K562 (cell line): Measurements from ENCODE around the gene IDUA. TPM values are rescaled to one million over a fixed set of nuclear protein-coding genes. Genes with fewer than 3 reads are reported as not detected.

Experiments used
- BRF1 ChIP-seq: IDR thresholded peaks from 3 replicates; pipeline ENCODE4 v1.6.1; 2011; ENCODE audit warnings: borderline replicate concordance, mild to moderate bottlenecking; ENCODE audit not compliant: insufficient read length; ENCODE audit errors: extremely low read depth
- C11orf30 ChIP-seq: fragments of 450-650 bp; IDR thresholded peaks from 2 replicates; pipeline ENCODE4 v1.6.1; 2016; ENCODE audit warnings: low read depth, mild to moderate bottlenecking
- CCAR2 ChIP-seq: fragments of 200-400 bp; formaldehyde crosslinking; IDR thresholded peaks from 2 replicates; pipeline ENCODE4 v1.6.1; 2017; ENCODE audit warnings: mild to moderate bottlenecking, low read depth, low read length
- CEBPG ChIP-seq, 3 experiments: fragments of 200-800 bp in 1 of 3; sonication (Bioruptor generic) in 1 of 3; sonication (generic) in 1 of 3; formaldehyde crosslinking in 1 of 3; IDR thresholded peaks in 2 of 3; conservative IDR thresholded peaks in 1 of 3; 2 replicates each; pipeline versions ENCODE4 v1.6.1 to v1.8.0; 2016 to 2022; ENCODE audit warnings: missing compliant biosample characterization in 2 of 3, missing genetic modification characterization in 2 of 3, mild to moderate bottlenecking in 1 of 3, missing genetic modification reagents in 1 of 3
- ELK3 ChIP-seq: fragments of 450-650 bp; formaldehyde crosslinking; IDR thresholded peaks from 2 replicates; pipeline ENCODE4 v1.4.0; 2020; ENCODE audit warnings: mild to moderate bottlenecking
- FOXP1 ChIP-seq: sonication (generic); formaldehyde crosslinking; IDR thresholded peaks from 2 replicates; pipeline ENCODE4 v1.8.0; 2022; ENCODE audit warnings: mild to moderate bottlenecking, missing genetic modification reagents
- HMG20B ChIP-seq: fragments of 250-450 bp; sonication (Bioruptor Pico); IDR thresholded peaks from 2 replicates; pipeline ENCODE4 v1.5.0; 2021; ENCODE audit warnings: mild to moderate bottlenecking
- KAT7 ChIP-seq: sonication (generic); formaldehyde crosslinking; IDR thresholded peaks from 2 replicates; pipeline ENCODE4 v1.8.0; 2022; ENCODE audit warnings: missing genetic modification reagents, mild to moderate bottlenecking, borderline replicate concordance
- L3MBTL2 ChIP-seq: fragments of 450-650 bp; IDR thresholded peaks from 2 replicates; pipeline ENCODE4 v1.6.1; 2016; ENCODE audit warnings: mild to moderate bottlenecking, moderate library complexity
- MEF2A ChIP-seq: IDR thresholded peaks from 2 replicates; pipeline ENCODE4 v1.6.1; 2011; ENCODE audit warnings: low read depth, mild to moderate bottlenecking, low read length, moderate library complexity; ENCODE audit not compliant: control insufficient read depth
- MITF ChIP-seq: IDR thresholded peaks from 2 replicates; pipeline ENCODE4 v1.6.1; 2014; ENCODE audit warnings: antibody characterized with exemption
- MYBL2 ChIP-seq, 2 experiments: fragments of 450-650 bp in 1 of 2; sonication (generic) in 1 of 2; formaldehyde crosslinking in 1 of 2; IDR thresholded peaks; 2 replicates each; pipeline versions ENCODE4 v1.6.1 to v1.8.1; 2017 to 2022; ENCODE audit warnings: borderline replicate concordance in 1 of 2, inconsistent platforms in 1 of 2, low read depth in 1 of 2, mild to moderate bottlenecking in 1 of 2, missing genetic modification reagents in 1 of 2, moderate library complexity in 1 of 2
- NONO ChIP-seq, 2 experiments: fragments of 200-400 bp in 1 of 2; fragments of 450-650 bp in 1 of 2; formaldehyde crosslinking in 1 of 2; IDR thresholded peaks; 2 replicates each; pipeline ENCODE4 v1.6.1; 2017; ENCODE audit warnings: low read depth in 2 of 2, mild to moderate bottlenecking in 2 of 2, moderate library complexity in 2 of 2, low read length in 1 of 2
- POLR2A ChIP-seq: fragments of 450-650 bp; conservative IDR thresholded peaks from 2 replicates; pipeline ENCODE4 v1.6.1; 2016
- SRSF1 ChIP-seq: fragments of 200-400 bp; formaldehyde crosslinking; IDR thresholded peaks from 2 replicates; pipeline ENCODE4 v1.6.1; 2017; ENCODE audit warnings: mild to moderate bottlenecking, low read depth, low read length, moderate library complexity
- STAG1 ChIP-seq: sonication (generic); formaldehyde crosslinking; IDR thresholded peaks from 2 replicates; pipeline ENCODE4 v1.5.0; 2020; ENCODE audit warnings: missing genetic modification reagents, borderline replicate concordance
- TCFL5 ChIP-seq: fragments of 250-450 bp; sonication (Bioruptor Pico); conservative IDR thresholded peaks from 2 replicates; pipeline ENCODE4 v1.6.1; 2021; ENCODE audit warnings: mild to moderate bottlenecking, moderate library complexity, matching md5 sums
- VEZF1 ChIP-seq: fragments of 200-800 bp; sonication (Bioruptor generic); IDR thresholded peaks from 2 replicates; pipeline ENCODE4 v1.6.1; 2017; ENCODE audit warnings: missing genetic modification characterization, missing compliant biosample characterization
- ZNF518B ChIP-seq: fragments of 250-450 bp; sonication (Bioruptor Pico); IDR thresholded peaks from 2 replicates; pipeline ENCODE4 v1.5.0; 2021; ENCODE audit warnings: mild to moderate bottlenecking, moderate library complexity
- ZNF75A ChIP-seq: fragments of 450-650 bp; formaldehyde crosslinking; IDR thresholded peaks from 2 replicates; pipeline ENCODE4 v1.4.0; 2020; ENCODE audit warnings: mild to moderate bottlenecking
- ZSCAN29 ChIP-seq: fragments of 450-650 bp; IDR thresholded peaks from 2 replicates; pipeline ENCODE4 v1.6.1; 2017
- polyA plus RNA-seq, 8 experiments: library from polyadenylated mRNA; depleted of rRNA in 4 of 8; stranded (reverse) in 5 of 8; unstranded in 3 of 8; fragments of >200 nt; fragmentation: Nextera tagmentation in 2 of 8; fragmentation: Illumina TruSeq in 1 of 8; extraction: Ambion mirVana in 2 of 8; extraction: Trizol in 1 of 8; gene quantifications; 2 replicates each; pipeline versions ENCODE4 v1.2.1 to v1.2.3, GENCODE V29; 2011 to 2014; ENCODE audit warnings: inconsistent platforms in 1 of 8, missing spikeins in 1 of 8
- total RNA-seq, 7 experiments: library from RNA; depleted of rRNA in 6 of 7; stranded (reverse); fragments of >200 nt in 6 of 7; fragmentation: Illumina TruSeq in 2 of 7; extraction: Trizol in 2 of 7; gene quantifications; 2 replicates each; pipeline versions ENCODE4 v1.2.1 to v1.2.3, GENCODE V29; 2011 to 2021; ENCODE audit warnings: low replicate concordance in 1 of 7

The IDUA gene
- total and polyA plus RNA-seq, 9 of the 15 experiments (the other 6 are each of a cell fraction or from before 2014, with no cell fraction given), result 0.04 to 16.1 (median 1.2) TPM

GRCh38 chr4:985123-985830 is 1.6 kb upstream of the IDUA start (continued):
- TF ChIP-seq BRF1 (no peak), KAT7 (CRISPR knock-in tag) (peak; percentile 40; the same call in 1 of the 2 replicates), CCAR2 (no peak), ZSCAN29 (no peak), MEF2A (no peak), ZNF75A (CRISPR knock-in tag) (no peak), L3MBTL2 (peak; percentile 89), SRSF1 (no peak), HMG20B (no peak), NONO (IDR thresholded peaks at IDR 0.05; ENCODE audit: low read depth in 2 of 2, low read length in 1 of 2) (no peak), VEZF1 (CRISPR knock-in tag) (peak; percentile 55), POLR2A (peak; percentile 76), C11orf30 (no peak), MITF (no peak), TCFL5 (no peak), MYBL2 (IDR thresholded peaks at IDR 0.05; ENCODE audit: low read depth) (no peak), MYBL2 (CRISPR knock-in tag; IDR thresholded peaks at IDR 0.05; ENCODE audit: borderline replicate concordance) (no peak), ZNF518B (no peak), STAG1 (CRISPR knock-in tag) (no peak), FOXP1 (CRISPR knock-in tag) (no peak), CEBPG (CRISPR knock-in tag; IDR thresholded peaks at IDR 0.05) (no peak), CEBPG (tag; conservative IDR thresholded peaks at IDR 0.05 in 1 of 2, IDR thresholded peaks at IDR 0.05 in 1 of 2) (no peak; a peak in 1 of 4 replicates), ELK3 (CRISPR knock-in tag) (no peak)
